ENCODE measurements around the gene ANKRD1.
"Not testable (repeated sequence)": the region's sequence is repeated elsewhere in the genome, so short reads cannot be mapped to it uniquely, and the experiment has no call there.

The ANKRD1 gene

GRCh38 chr10:90913774-90914420 lies 7.0 kb downstream of the ANKRD1 start:
- intact Hi-C loops (cut with DNase I) = loop anchor here (5.0 kb wide), 1 partner anchor 498 kb away; the partner anchor contains the start of gene HECTD2

GRCh38 chr10:90912854-90913479 lies 7.9 kb downstream of the ANKRD1 start:
- intact Hi-C loops (cut with DNase I) = loop anchor here (5.0 kb wide), 1 partner anchor 499 kb away; the partner anchor contains the start of gene HECTD2

More at GRCh38 chr10:90913774-90914420, 7.0 kb downstream of the ANKRD1 start:
- no peak for DNase-seq

GRCh38 chr10:90912174-90912573 lies 8.7 kb downstream of the ANKRD1 start:
- intact Hi-C loops (cut with DNase I) = loop anchor here (5.0 kb wide), 1 partner anchor 500 kb away; the partner anchor contains the start of gene HECTD2
- no peak for DNase-seq

More at GRCh38 chr10:90912854-90913479, 7.9 kb downstream of the ANKRD1 start:
- DNase-seq = no peak

DNA sequence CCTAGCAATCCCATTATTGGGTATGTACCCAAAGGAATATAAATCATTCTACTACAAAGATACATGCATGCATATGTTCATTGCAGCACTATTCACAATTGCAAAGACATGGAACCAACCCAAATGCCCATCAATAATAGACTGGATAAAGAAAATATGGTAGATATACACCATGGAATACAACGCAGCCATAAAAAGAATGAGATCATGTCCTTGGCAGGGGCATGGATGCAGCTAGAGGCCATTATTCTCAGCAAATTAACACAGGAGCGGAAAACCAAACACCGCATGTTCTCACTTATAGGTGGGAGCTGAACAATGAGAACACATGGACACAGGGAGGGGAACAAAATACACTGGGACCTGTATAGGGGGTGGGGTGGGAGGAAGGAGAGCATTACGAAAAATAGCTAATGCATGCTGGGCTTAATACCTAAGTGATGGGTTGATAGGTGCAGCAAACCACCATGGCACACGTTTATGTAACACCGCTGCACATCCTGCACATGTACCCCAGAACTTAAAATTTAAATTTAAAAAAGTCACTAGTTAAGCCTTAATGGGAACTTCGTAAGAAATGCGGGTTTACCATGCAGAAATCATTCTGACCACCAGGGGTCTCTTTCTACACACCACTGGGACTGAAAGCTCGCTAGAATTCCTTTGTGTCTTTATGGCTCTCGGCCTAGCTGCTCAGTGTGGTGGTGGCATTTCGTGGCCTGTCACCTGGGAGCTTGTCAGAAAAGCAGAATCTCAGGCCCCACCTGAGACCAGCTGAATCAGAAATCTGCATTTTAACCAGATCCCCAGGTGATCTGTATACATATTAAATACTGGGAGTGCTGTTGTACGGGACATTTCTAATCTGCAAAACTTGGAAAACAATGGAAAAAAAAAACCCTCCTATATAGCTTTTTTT lies 9.5 kb downstream of the ANKRD1 start:
- intact Hi-C loops (cut with DNase I) = loop anchor here (1.0 to 5.0 kb wide), 3 partner anchors 95 to 501 kb away; partner anchors contain the start of gene HECTD2
- peak in 6 of 10 donors; percentile 42 to 85 (median 56) for DNase-seq

GRCh38 chr10:90906596-90906995 lies 14.3 kb downstream of the ANKRD1 start:
- no peak for DNase-seq
- intact Hi-C loops (cut with DNase I) = no loop called here

DNA sequence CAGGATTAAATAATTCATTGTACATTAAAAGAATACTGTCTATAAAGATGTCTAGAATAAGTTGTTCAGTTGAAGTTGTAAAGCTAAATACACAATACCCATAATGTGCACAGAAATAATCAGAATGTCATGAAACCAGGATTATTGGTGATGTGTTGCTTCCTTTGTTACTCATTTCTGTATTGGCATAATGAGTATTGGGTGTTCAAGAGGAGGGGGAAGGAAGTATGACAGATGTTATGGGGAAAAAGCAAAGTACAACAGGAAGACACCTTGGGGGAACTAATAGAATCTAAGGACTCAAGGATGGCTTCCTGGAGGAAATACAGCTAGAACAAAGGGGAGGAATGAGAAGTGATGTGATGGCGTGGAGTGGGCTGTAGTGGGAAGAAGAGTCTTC lies 15.0 kb downstream of the ANKRD1 start:
- intact Hi-C loops (cut with DNase I) = no loop called here
- DNase-seq = no peak

DNA sequence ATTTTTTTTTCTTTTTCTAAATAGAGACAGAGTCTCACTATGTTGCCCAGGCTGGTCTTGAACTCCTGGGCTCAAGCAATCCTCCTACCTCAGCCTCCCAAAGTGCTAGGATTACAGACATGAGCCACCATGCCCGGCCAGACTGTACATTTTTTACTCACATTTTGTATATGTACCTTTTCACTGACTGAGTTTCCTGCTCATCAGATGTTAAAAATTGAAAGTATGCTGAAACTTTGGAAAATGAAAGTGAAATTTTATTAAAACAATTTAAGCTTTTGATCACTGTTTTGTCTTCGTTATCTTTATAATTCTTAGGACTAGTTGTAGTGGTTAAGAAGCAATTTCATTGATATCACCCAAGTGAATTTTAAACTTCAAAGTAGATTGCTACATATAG lies 24.0 kb downstream of the ANKRD1 start:
- DNase-seq; intact Hi-C loops (cut with DNase I): not testable (repeated sequence)

- DNase-seq = no peak
- intact Hi-C loops (cut with DNase I) = no loop called here
Observed at GRCh38 chr10:90893190-90893589, 27.7 kb downstream of the ANKRD1 start.

DNA sequence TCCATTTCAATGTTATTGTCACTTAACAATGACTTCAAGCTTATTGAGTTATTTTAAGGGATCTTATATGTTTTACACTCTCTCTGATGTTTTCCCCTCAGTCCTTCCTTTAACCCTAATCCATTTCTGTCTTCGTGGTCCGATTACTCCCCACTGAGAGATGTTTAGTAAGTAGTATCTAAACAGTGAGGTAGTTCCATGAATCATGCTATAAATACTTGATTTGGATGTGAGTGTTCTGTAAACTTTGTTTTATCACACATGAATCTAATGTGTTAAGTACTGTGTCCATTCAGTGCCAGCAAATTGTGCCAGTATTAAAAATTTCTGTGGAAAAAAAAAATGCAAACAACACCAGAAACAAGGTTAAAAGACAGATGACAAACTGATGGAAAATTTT lies 30.5 kb downstream of the ANKRD1 start:
- DNase-seq = no peak
- intact Hi-C loops (cut with DNase I) = no loop called here

DNA sequence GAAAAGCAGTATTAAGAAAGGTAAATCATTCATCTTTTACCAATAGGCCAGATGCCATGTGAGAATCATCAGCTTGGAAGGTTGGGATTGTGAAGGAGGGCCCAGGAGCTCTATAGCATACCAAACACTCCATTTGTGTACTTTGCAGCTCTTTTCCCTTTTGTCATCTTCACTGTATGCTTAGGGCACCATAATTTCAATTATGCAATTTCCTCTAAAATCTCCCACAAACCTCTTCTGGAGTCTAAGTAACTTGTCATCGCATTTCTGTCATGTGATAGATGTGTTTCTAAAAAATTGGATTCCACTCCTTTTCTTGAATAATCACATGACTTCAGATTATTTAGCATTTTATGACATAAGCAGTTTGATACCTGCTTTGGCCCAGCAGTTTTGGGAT lies 31.3 kb downstream of the ANKRD1 start:
- no peak for DNase-seq
- intact Hi-C loops (cut with DNase I) = no loop called here

DNA sequence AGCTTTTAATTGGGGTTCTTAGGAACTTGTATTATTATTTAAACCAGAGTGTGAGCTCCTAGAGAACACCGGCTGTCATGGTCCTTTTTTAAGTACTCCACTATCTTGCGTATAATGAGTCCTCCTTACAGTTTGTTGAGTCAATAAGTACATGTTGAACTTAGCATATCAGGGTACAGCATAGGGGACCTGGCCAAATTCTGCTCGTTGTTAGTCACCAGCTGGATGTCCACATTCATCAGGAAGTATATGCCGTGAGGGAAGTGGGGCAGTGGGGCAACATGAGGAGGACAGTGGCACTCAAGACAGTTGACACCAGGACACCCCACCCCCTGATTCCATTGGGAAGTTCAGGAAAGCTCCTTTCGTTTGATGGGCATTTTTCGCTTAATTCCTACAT lies 32.5 kb downstream of the ANKRD1 start:
- intact Hi-C loops (cut with DNase I) = no loop called here
- DNase-seq = no peak

- DNase-seq = no peak
- intact Hi-C loops (cut with DNase I) = no loop called here
Observed at GRCh38 chr10:90887555-90887954, 33.3 kb downstream of the ANKRD1 start.

DNA sequence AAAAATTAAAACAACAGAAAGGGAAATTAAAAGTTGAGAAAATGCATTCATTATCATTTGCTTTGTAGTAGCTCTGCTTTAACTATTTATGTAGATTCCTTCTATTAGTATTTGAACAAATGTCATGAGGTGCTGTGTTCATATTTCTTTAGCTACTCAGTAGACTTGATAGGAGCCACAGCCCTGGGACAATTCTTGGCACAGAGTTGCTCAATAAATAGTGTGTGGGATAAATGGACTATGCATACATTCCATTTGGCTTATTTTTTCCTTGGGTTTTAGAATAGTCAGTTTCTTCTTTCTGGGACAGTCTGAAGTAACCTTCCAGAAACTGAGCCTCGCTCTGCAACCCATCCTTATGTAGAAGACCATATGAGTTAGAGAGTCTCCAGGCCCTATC lies 35.7 kb downstream of the ANKRD1 start:
- intact Hi-C loops (cut with DNase I) = no loop called here
- DNase-seq = no peak

DNA sequence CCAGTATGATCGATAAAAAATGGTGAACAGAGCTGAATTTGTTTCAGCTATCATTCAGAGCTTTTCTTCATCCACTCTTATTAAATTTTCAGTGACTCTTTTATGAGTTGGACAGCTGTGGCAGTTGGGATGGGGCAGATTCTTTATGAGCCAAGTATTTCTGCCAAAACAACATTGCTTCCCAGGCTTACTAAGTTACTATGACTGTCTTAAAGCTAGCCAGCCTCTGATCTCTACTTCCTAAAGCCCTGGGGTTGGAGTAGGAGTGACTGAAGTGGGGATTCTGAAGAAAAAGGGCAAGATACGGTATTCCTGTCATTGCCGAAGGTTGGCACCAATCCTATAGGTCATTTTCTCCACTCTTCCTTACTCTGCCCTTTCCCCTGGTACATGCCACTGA lies 36.5 kb downstream of the ANKRD1 start:
- intact Hi-C loops (cut with DNase I) = no loop called here
- DNase-seq = no peak

DNA sequence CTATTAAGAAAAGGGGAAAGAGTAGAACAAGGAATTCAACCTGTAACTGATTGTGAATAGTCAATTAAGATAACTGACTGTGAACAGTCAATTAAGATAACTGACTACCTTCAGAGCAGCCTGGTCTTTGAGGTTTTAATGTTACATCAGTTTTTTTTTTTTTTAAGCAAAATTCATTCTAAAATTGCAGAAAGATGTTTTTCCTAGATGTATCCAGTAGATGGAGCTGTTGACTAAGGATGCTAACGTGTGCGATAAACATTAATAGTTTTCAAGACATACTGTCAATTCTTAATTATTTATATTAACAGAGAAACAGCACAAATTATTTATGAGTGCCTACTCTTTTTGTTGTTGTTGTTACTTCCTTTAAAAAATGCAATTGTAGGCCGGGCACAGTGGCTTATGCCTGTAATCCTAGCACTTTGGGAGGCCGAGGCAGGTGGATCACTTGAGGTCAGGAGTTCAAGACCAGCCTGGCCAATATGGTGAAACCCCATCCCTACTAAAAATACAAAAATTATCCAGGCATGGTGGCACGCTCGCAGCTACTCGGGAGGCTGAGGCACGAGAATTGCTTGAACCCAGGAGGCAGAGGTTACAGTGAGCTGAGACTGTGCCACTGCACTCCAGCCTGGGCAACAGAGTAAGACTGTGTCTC lies 40.7 kb downstream of the ANKRD1 start:
- intact Hi-C loops (cut with DNase I); DNase-seq: not testable (repeated sequence)

DNA sequence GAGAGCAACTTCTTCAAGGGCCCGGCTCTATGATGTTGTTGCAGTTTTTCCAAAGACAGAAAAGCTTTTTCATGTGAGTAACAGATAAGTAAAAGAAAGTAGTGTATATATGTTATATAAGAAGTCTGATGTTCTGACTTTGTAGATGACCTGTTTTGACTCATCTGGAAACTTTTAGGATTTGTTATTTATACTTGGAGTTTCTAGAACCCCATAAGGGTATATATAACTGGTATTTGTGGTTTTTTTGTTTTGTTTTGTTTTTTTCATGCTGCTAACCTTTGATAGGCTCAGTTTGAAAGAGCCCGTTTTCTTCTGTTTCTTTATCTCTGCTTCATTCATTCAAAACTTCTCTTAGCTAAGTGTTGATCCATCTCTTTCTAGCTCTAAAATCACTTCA lies 41.8 kb downstream of the ANKRD1 start:
- intact Hi-C loops (cut with DNase I) = no loop called here
- DNase-seq = no peak

- DNase-seq = no peak
- intact Hi-C loops (cut with DNase I) = loop anchor here (5.0 kb wide), 1 partner anchor 1445 kb away; no protein-coding TSS in a partner anchor
Observed at GRCh38 chr10:90872648-90873020, 48.3 kb downstream of the ANKRD1 start.

DNA sequence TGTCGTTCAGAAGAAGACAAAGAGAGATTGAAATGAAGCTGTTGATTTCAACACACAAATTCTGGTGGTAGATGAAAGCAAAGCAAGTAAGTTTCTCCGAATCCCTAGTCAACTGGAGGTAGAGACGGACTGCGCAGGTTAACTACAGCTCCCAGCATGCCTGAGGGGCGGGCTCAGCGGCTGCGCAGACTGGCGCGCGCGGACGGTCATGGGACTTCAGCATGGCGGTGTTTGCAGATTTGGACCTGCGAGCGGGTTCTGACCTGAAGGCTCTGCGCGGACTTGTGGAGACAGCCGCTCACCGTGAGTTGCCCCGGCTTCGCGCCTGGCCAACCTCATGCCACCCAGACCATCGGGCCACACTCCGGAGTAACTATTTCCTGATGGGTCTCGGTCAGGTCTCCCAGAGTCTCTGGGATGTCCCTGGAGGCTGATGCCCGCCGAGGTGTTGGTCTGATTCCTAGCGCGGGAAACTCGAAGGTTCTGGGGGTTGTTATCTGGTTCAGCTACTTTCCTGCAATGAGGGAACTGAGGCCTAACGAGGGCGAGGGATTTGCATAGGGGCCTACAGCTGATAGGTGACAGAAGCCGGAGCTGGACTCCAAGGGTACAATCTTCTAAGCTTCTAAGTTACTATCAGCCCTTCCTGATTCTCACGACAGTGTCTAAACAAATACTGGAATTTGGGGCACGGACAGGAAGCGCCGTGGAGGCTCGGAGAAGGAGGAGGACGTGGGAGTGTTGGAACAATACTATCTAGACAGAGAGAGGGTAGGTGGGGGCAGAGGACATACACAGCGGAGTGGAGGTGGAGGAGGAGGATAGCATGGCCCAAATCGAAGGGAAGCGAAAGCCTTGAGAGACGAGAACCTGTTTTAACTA lies 48.9 kb downstream of the ANKRD1 start, which contains the start of gene RPP30:
Gene RPP30 (plus strand): TSS at position 209 of the 882 bp plus-strand sequence. CDS start 13 bp downstream, at position 222.
- intact Hi-C loops (cut with DNase I) = loop anchor here (5.0 kb wide), 1 partner anchor 1445 kb away; no protein-coding TSS in a partner anchor
- DNase-seq = peak; percentile 84 to 99 (median 89)

DNA sequence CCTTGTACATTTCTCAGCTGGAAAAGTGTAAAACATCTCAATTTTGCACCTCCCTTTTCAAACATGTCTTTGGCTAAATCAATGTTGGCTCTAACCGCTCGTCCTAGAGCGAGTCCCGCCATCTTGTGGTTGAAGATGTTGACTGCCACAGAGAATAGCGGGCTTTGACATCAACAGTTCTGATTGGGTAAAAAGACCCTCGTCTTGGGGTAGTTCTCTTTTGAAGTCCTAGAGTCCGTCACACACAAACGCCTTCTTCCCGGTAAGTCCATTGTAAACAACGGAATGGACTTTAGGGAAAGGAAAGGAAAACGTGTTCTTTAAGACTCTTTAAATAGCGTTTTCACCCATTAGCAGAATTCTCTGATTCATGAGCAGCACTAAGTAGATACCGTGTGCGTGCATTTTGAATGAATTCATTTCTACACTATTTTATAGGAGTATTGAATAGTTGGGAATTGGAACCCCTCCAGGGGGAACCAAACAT lies 49.6 kb downstream of the ANKRD1 start:
- DNase-seq = peak in 9 of 10 donors; percentile 18 to 93 (median 51)

More for the DNA sequence above, 49.6 kb downstream of the ANKRD1 start:
- intact Hi-C loops (cut with DNase I) = loop anchor here (5.0 kb wide), 1 partner anchor 1444 kb away; no protein-coding TSS in a partner anchor
